ENCODE results near the gene U2SURP. TPM values are rescaled to one million over a fixed set of nuclear protein-coding genes. Genes with fewer than 3 reads are reported as not detected.
"Not testable (repeated sequence)": the region's sequence is repeated elsewhere in the genome, so short reads cannot be mapped to it uniquely, and the experiment has no call there.

Gene U2SURP
- total RNA-seq, 1 donor from 2014 or later = 72.2 TPM

DNA sequence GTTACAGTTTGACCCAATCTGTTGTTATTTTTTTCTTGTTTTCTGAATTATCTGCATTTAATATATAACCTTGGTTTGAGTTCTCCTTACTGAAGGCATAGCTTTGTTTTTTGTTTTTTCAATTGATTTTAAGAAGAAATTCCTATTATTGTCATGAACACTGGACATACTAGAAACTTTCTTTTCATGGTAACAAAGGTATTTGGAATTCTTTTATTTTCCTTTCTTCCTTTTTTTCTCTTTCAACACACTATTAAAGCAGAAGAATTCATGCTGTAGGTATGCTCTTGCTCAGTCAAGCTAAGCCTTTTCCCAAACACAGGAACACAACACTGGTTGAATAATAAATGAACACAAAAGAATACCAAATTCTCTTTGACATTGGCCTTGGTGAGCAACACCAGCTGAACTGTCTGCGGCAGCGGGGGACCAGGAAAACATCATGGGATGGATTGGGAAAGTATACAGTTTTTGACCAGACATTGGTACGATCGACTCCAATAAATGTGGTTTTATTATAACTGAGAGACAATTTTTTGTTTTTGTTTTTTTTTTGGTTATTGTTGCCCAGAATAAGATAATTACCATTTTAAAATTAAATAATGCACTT is 23.1 kb downstream of the U2SURP start:
- H3K27me3 ChIP-seq = no peaks in the 10 kb centered on the region
- H3K4me3 ChIP-seq = no peak overlapping the region
- no peaks in the 10 kb centered on the region for H3K9me3 ChIP-seq
- no peak overlapping the region for H3K27ac ChIP-seq
- intact Hi-C loops (cut with DNase I) = no loop called here
- no peaks in the 10 kb centered on the region for H3K4me1 ChIP-seq
- DNase-seq (ENCODE audit: extremely low spot score in 2 of 2) = no peak
- H3K36me3 ChIP-seq = peaks cover 0 to 77% of the 10 kb centered on the region in 2 donors
- TF ChIP-seq POLR2AphosphoS5 (IDR thresholded peaks at IDR 0.05; ENCODE audit: insufficient read depth in 1 of 2, low read depth in 1 of 2) (no peak), POLR2A (IDR thresholded peaks at IDR 0.05) (no peak), CTCF (IDR thresholded peaks at IDR 0.05) (no peak)

GRCh38 chr3:143031327-143031726 is 30.0 kb downstream of the U2SURP start:
- H3K27ac ChIP-seq = no peak overlapping the region
- no peaks in the 10 kb centered on the region for H3K9me3 ChIP-seq
- intact Hi-C loops (cut with DNase I) = no loop called here
- H3K4me1 ChIP-seq = no peaks in the 10 kb centered on the region
- DNase-seq (ENCODE audit: extremely low spot score in 2 of 2) = no peak
- peaks cover 0 to 68% of the 10 kb centered on the region in 2 donors for H3K36me3 ChIP-seq
- H3K27me3 ChIP-seq = no peaks in the 10 kb centered on the region
- no peak overlapping the region for H3K4me3 ChIP-seq
- TF ChIP-seq POLR2A (IDR thresholded peaks at IDR 0.05) (no peak), CTCF (IDR thresholded peaks at IDR 0.05) (no peak), POLR2AphosphoS5 (IDR thresholded peaks at IDR 0.05; ENCODE audit: insufficient read depth in 1 of 2, low read depth in 1 of 2) (no peak)

- H3K4me3 ChIP-seq; H3K27me3 ChIP-seq; H3K27ac ChIP-seq; H3K9me3 ChIP-seq; DNase-seq (ENCODE audit: extremely low spot score in 2 of 2); H3K4me1 ChIP-seq; intact Hi-C loops (cut with DNase I): not testable (repeated sequence)
- peaks cover 0 to 74% of the 10 kb centered on the region in 2 donors for H3K36me3 ChIP-seq
Observed at GRCh38 chr3:143031796-143032387, 30.5 kb downstream of the U2SURP start.

DNA sequence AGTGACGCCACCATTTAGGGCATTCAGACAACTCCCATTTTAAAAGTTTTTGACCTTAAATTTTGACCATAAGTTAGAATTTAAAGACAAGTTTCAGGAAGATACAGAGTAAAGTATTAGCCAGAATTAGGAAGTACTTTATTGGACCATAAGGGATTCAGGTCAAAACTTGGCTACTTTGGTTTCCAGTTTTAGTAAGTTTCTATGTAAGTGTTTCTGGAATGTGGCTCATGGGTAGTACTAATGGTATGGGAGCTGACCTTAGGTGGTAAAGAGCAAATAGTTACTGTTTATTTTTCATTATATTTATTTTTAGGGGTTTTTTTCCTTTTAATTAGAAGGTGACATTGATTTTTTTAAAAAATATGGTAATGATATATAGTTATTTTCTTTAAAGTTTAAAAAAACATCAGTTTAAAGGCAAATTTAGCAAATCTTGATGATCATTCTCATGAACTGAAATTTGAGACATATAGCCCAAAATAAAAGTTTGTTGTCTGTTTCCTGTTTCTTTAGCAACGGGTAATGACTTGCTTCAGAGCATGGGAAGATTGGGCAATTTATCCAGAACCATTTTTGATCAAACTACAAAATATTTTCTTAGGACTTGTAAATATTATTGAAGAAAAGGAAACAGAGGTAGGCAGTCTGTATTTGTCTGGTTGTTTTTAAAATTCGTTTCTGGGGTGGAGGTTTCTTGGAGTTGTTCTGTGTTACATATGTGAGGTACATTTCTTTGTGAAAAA is 34.3 kb downstream of the U2SURP start:
- Histone ChIP-seq H3K9me3 (no peaks in the 10 kb centered on the region), H3K27ac (no peak overlapping the region), H3K36me3 (peaks cover 0 to 59% of the 10 kb centered on the region in 2 donors), H3K4me1 (no peaks in the 10 kb centered on the region), H3K4me3 (no peak overlapping the region), H3K27me3 (no peaks in the 10 kb centered on the region)
- intact Hi-C loops (cut with DNase I) = no loop called here
- TF ChIP-seq CTCF (IDR thresholded peaks at IDR 0.05) = no peak
- no peak for TF ChIP-seq POLR2A (IDR thresholded peaks at IDR 0.05)
- TF ChIP-seq POLR2AphosphoS5 (IDR thresholded peaks at IDR 0.05; ENCODE audit: insufficient read depth in 1 of 2, low read depth in 1 of 2) = no peak
- DNase-seq (ENCODE audit: extremely low spot score in 2 of 2) = no peak

DNA sequence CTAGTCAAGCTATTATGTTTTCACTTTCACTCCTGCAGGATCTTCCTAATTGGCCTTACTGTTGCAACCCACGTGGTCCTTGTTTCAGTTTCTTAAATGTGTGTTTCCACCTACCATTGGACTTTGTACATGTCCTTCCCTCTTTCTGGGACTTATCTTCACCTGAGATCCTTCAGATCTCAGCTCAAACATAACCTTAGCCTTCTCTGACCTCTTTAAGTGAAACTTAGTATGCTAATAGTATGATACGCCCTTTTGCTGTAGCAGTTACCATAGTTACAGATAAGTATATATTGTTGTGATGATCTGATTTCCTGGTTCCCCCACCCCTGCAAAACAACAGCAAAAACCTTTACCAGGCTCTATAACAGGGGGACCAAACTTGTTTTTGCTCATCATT is 35.2 kb downstream of the U2SURP start:
- no peak for DNase-seq (ENCODE audit: extremely low spot score in 2 of 2)
- Histone ChIP-seq H3K27me3 (no peaks in the 10 kb centered on the region), H3K4me3 (no peak overlapping the region), H3K9me3 (no peaks in the 10 kb centered on the region), H3K27ac (no peak overlapping the region), H3K36me3 (peaks cover 0 to 51% of the 10 kb centered on the region in 2 donors), H3K4me1 (no peaks in the 10 kb centered on the region)
- intact Hi-C loops (cut with DNase I) = no loop called here
- TF ChIP-seq POLR2AphosphoS5 (IDR thresholded peaks at IDR 0.05; ENCODE audit: insufficient read depth in 1 of 2, low read depth in 1 of 2) (no peak), POLR2A (IDR thresholded peaks at IDR 0.05) (no peak), CTCF (IDR thresholded peaks at IDR 0.05) (no peak)
